Transverse colon (tissue), 4 donors: ENCODE data around the gene CIT. TPM values are rescaled to one million over a fixed set of nuclear protein-coding genes. Genes with fewer than 3 reads are reported as not detected.

ENCODE experiments used
- DNase-seq: peaks from one replicate; pipeline ENCODE4 v3.0.0-alpha.2; 2019
- H3K27ac ChIP-seq, 4 donors: fragments of 200-600 bp; sonication (generic); 2 replicates each; pipeline ENCODE4 v1.5.1; 2016 to 2018; ENCODE audit warnings: inconsistent platforms in 4 of 4
- H3K27me3 ChIP-seq: fragments of 200-600 bp; sonication (generic); 2 replicates; pipeline ENCODE4 v1.5.1; 2017; ENCODE audit warnings: inconsistent platforms
- H3K36me3 ChIP-seq, 4 donors: fragments of 200-600 bp; sonication (generic); 2 replicates each; pipeline ENCODE4 v1.5.1; 2017 to 2019; ENCODE audit warnings: inconsistent platforms in 4 of 4
- H3K4me1 ChIP-seq, 4 donors: fragments of 200-600 bp; sonication (generic); 2 replicates each; pipeline ENCODE4 v1.5.1; 2017 to 2020; ENCODE audit warnings: inconsistent platforms in 4 of 4
- H3K4me3 ChIP-seq, 4 donors: fragments of 200-600 bp; sonication (generic); 1 replicate in 1 of 4; 2 replicates in 3 of 4; pipeline versions ENCODE4 v1.5.1 to v1.6.1; 2017 to 2019; ENCODE audit warnings: inconsistent platforms in 4 of 4
- H3K9me3 ChIP-seq, 2 donors: fragments of 200-600 bp; sonication (generic); 2 replicates each; pipeline ENCODE4 v1.5.1; 2017 to 2019; ENCODE audit warnings: inconsistent platforms in 2 of 2
- CTCF ChIP-seq, 5 experiments: fragments of 200-600 bp in 3 of 5; fragments of 450-650 bp in 2 of 5; sonication (generic) in 3 of 5; IDR thresholded peaks; 1 replicate in 2 of 5; 2 replicates in 3 of 5; pipeline ENCODE4 v1.5.1; 2016 to 2017; ENCODE audit warnings: antibody characterized with exemption in 5 of 5, inconsistent platforms in 3 of 5, mild to moderate bottlenecking in 2 of 5, moderate library complexity in 1 of 5
- EP300 ChIP-seq: sonication (generic); formaldehyde crosslinking; IDR thresholded peaks from one replicate; pipeline ENCODE4 v1.6.1; 2017; ENCODE audit warnings: antibody characterized with exemption, low read depth
- POLR2A ChIP-seq: fragments of 450-650 bp; IDR thresholded peaks from one replicate; pipeline ENCODE4 v1.6.1; 2016; ENCODE audit warnings: antibody characterized with exemption, mild to moderate bottlenecking, moderate library complexity
- POLR2AphosphoS5 ChIP-seq, 3 donors: sonication (generic); formaldehyde crosslinking; IDR thresholded peaks; one replicate each; pipeline ENCODE4 v1.6.1; 2016; ENCODE audit warnings: antibody characterized with exemption in 3 of 3
- WGBS, 2 donors: methylation state at CpG; one replicate each; pipeline ENCODE4 v1.1.5; 2018; ENCODE audit warnings: low coverage in 1 of 2; 5-methylcytosine and 5-hydroxymethylcytosine counted together
- in situ Hi-C, 4 donors: fragments of 200-750 bp; cut with MboI; loops; one replicate each; pipeline versions ENCODE4 v1.15.0 to v1.15.1; 2017; ENCODE audit warnings: low sequenced_read_pairs in 3 of 4, low pct_ligation_motif_present in 1 of 4, low pct_unique_long_range_greater_than_20kb in 1 of 4
- intact Hi-C: fragments of 100-400 bp; cut with DNase I; formaldehyde crosslinking; loops from one replicate; pipeline ENCODE4 v1.15.1; 2023; ENCODE audit warnings: low total_unique reads
- total RNA-seq, 4 donors: library from RNA; depleted of rRNA; stranded (reverse); fragments of >200 nt; gene quantifications; one replicate each; pipeline ENCODE4 v1.1.0, GENCODE V29; 2016

CIT gene
- total RNA-seq, 4 donors from 2014 or later = 1.1 to 51.1 (median 7.1) TPM

GRCh38 chr12:119835068-119835467, 42.1 kb downstream of the CIT start:
- H3K9me3 ChIP-seq = no peaks in the 10 kb centered on the region
- no peaks in the 10 kb centered on the region for H3K4me1 ChIP-seq
- no peak overlapping the region for H3K27ac ChIP-seq
- 89% methylated on average over 2 of the region's 2 CpGs; no CpG with 5 or more reads in 1 of the 2 donors for WGBS, 2 donors
- in situ Hi-C loops (no loop called here), intact Hi-C loops (no loop called here)
- TF ChIP-seq POLR2A (no peak), POLR2AphosphoS5 (IDR thresholded peaks at IDR 0.05) (no peak), EP300 (no peak), CTCF (IDR thresholded peaks at IDR 0.05) (no peak)
- H3K4me3 ChIP-seq = no peak overlapping the region
- H3K27me3 ChIP-seq = no peaks in the 10 kb centered on the region
- DNase-seq = no peak
- no peaks in the 10 kb centered on the region for H3K36me3 ChIP-seq

GRCh38 chr12:119829439-119829838, 47.7 kb downstream of the CIT start:
- WGBS, 2 donors = 75 to 86% methylated on average over 1 of the region's 1 CpG
- intact Hi-C loops = no loop called here
- no peak for TF ChIP-seq POLR2A
- TF ChIP-seq POLR2AphosphoS5 (IDR thresholded peaks at IDR 0.05) = no peak
- TF ChIP-seq EP300 = no peak
- no peak for TF ChIP-seq CTCF (IDR thresholded peaks at IDR 0.05)

GRCh38 chr12:119828300-119828699, 48.8 kb downstream of the CIT start:
- intact Hi-C loops (no loop called here), in situ Hi-C loops (no loop called here)
- Histone ChIP-seq H3K4me3 (no peak overlapping the region), H3K27ac (no peak overlapping the region), H3K4me1 (no peaks in the 10 kb centered on the region), H3K9me3 (no peaks in the 10 kb centered on the region), H3K27me3 (no peaks in the 10 kb centered on the region), H3K36me3 (no peaks in the 10 kb centered on the region)
- DNase-seq = no peak
- no peak for TF ChIP-seq EP300
- TF ChIP-seq POLR2AphosphoS5 (IDR thresholded peaks at IDR 0.05) = no peak
- 92 to 97% methylated on average over 5 of the region's 5 CpGs for WGBS, 2 donors

More at GRCh38 chr12:119829439-119829838, 47.7 kb downstream of the CIT start:
- in situ Hi-C loops = no loop called here
- Histone ChIP-seq H3K36me3 (no peaks in the 10 kb centered on the region), H3K9me3 (no peaks in the 10 kb centered on the region), H3K27ac (no peak overlapping the region), H3K4me3 (no peak overlapping the region), H3K4me1 (no peaks in the 10 kb centered on the region), H3K27me3 (no peaks in the 10 kb centered on the region)
- DNase-seq = no peak

- no peak for TF ChIP-seq CTCF (IDR thresholded peaks at IDR 0.05)
- no peak for TF ChIP-seq POLR2A
- TF ChIP-seq POLR2AphosphoS5 (IDR thresholded peaks at IDR 0.05) = no peak
- TF ChIP-seq EP300 = no peak
- no peaks in the 10 kb centered on the region for H3K36me3 ChIP-seq
- no peaks in the 10 kb centered on the region for H3K4me1 ChIP-seq
- H3K27me3 ChIP-seq = no peaks in the 10 kb centered on the region
- in situ Hi-C loops = no loop called here
- no peak overlapping the region for H3K27ac ChIP-seq
- intact Hi-C loops = no loop called here
- H3K4me3 ChIP-seq = no peak overlapping the region
- H3K9me3 ChIP-seq = no peaks in the 10 kb centered on the region
- 90 to 98% methylated on average over 1 of the region's 1 CpG for WGBS, 2 donors
- no peak for DNase-seq
These were observed 49.4 kb downstream of the CIT start for GRCh38 chr12:119827760-119828159.
